NCI-H510A treated with DMSO at 0.1 percent for 48 hours (cell line): ENCODE measurements around the gene LSMEM2.

Experiments used
- DNase-seq: peaks from one replicate; lab custom pipeline; 2025; lab: John Stamatoyannopoulos, UW

LSMEM2 gene

GRCh38 chr3:50322386-50323091, 43.7 kb downstream of the LSMEM2 start, which contains the start of gene HYAL2:
TSS of gene HYAL2 (minus strand) at chr3:50322745. CDS start at chr3:50320489, 2,256 bp downstream.
- peak; percentile 18 for DNase-seq

GRCh38 chr3:50323092-50323600, 44.3 kb downstream of the LSMEM2 start:
- DNase-seq = no peak

DNA sequence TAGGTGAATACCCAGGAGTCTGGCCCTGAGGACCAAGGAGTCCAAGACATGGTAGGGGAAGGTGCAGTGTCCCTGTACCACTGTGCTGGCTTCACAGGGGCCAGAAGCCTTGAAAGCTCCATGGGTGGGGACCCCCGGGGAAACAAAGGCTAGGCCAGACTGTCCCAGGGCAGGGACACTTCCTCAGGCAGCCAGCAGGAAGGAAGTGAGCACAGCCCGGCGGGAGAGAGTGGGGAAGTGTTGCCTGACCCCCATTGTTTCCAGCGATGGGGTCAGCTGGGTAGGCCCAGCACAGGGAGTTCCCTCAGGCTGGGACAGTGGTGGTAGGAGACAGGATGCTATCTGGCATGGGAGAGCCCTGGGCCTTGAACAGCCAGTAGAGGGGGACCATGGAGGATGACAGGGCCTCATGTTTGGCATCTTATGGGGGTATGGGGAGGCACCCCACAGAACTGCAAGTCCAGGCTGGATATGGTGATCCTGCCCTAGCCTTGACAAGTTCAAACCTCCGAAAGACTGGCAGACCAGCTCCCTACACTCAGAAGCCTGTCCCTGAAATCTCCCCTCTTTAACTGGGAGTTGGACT, 44.8 kb downstream of the LSMEM2 start:
- DNase-seq = no peak

DNA sequence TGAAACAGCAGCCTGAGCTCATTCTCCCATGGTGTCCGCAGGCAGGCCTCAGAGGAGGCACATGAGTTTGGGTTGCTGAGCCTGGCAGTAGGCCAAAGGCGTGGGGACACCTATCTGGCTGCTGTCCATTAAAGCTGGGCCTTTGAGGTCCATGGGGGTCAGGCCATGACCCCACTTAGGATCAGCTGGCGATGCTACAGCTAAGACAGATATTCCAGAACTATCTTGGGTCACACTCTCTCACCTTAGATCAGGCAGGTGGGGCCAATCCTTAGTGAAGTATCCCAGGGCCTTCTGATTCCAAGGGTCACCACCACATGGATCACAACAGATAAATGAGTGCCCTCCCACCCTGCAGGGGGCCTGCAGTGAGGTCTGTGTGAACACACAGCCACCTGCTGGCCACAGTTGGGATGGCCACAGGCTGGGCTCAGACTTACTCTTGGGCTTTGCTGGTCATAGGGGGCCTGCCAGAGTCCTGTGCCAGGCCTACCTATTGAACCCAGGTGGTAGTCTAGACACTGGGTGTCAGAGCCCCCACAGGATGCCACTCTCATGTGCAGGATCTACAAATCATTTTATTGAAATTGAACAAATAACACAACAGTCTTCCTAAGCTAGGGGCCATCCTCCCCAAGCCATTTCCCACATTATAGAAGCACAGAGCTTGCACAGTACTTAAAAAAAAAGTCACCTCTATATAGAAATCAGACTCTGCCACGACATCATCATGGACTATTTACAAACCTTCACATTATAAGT, 45.6 kb downstream of the LSMEM2 start:
- DNase-seq = peak; percentile 49

GRCh38 chr3:50325113-50325480, 46.2 kb downstream of the LSMEM2 start:
- no peak for DNase-seq

DNA sequence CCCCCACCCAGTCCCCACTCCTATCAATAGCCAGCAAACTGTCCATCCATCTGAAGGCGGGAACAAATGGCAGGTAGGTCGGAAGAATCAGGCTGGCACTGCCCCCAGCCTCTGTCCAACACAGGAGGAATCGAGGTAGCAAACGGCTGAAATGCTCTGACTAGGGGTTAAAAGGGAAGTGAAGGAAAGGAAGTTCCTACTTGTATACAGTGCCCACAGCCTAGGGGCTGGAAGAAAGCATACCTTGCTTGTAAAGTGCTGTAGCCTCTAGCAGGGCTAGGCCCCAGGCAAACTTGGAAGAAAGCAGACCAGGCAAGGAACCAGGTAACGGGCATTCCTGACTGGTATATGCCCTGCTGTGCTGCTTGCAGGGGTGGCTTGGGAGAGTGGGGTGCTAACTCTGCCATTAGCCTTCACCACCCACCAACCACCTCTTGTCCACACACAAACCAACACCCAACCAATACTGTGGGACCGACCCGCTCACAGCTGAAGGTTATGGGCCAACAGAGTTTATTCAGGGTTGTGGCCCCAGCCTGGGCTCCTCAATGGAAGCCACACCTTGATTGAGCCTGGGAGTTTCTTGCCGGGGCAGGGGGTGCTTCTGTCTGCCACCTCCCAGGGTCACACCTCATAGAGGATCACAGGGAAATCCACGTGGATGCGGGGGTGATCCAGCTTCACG, 46.8 kb downstream of the LSMEM2 start:
- DNase-seq = no peak

- no peak for DNase-seq
These were observed 47.3 kb downstream of the LSMEM2 start for GRCh38 chr3:50326182-50326541.

- no peak for DNase-seq
These were observed 48.2 kb downstream of the LSMEM2 start for GRCh38 chr3:50327129-50327528.

DNA sequence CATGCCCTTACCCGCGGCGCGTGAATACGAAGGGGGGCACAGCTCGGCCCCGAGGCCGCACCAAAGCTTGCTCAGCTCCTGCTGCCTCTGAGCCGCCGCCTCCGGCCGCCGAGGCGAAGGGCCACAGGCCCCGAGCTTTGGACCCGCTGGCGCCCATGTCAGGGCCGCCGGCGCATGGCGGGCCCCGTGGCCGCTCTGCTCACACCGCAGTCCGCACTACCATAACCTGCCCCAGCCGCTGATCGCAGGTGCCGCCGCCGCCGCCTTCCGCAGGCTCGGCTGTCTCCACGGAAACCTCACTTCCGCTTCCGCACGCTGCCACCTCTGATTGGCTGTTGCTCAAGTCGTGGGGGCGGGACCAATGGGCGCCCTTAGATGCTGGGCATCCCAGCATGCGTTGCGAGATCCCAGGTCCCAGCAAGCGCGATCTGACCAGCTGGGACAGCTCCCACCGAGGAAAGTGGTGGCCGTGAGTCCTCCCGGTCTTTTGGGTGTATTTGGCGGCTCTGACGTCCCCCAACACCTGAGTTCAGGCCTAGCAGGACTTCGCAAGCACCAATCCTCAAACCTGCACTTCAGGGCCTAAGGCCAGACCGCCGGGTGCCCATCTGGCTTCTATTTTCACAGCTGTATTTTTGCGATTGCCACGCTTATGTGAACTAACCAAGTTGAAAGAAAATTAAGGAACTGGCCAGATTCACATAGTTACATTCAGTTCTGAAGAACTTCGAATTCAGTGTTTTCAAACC, 49.2 kb downstream of the LSMEM2 start, which contains the start of gene TUSC2:
Gene TUSC2 (minus strand): TSS at position 281 of the 749 bp plus-strand sequence. CDS start 124 bp downstream, at position 157.
- DNase-seq = peak; percentile 82

- DNase-seq = no peak
These were observed 51.4 kb downstream of the LSMEM2 start for GRCh38 chr3:50330330-50330729.

- DNase-seq = no peak
These were observed 52.5 kb downstream of the LSMEM2 start for GRCh38 chr3:50331364-50331907.

DNA sequence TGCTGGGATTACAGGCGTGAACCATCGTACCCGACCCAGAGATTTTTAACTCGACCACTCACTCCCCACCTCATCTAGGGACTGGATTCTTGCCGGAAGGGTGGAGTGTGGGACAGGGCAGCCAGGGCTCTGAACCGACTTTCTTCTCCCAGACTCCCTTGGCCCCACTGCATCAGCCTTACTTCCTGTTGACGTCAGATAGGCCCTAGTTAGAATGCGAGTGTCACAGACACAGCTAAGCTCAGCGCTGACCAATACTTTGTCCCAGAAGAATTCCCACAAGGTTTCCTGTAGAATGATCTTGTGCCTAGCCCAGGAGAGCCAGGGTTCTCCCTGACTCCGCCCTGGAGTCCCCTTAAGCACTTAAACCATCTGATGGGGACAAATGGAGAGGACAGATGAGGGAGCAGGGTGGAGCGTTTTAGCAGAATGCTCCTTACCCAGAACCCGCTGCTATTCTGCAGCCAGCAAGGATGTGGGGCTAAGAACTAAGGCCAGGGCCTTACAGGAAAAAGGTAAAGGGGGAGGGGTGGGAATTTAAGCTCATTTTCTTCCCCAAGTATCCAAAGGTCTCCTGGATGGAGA, 54.9 kb downstream of the LSMEM2 start:
- DNase-seq = no peak

DNA sequence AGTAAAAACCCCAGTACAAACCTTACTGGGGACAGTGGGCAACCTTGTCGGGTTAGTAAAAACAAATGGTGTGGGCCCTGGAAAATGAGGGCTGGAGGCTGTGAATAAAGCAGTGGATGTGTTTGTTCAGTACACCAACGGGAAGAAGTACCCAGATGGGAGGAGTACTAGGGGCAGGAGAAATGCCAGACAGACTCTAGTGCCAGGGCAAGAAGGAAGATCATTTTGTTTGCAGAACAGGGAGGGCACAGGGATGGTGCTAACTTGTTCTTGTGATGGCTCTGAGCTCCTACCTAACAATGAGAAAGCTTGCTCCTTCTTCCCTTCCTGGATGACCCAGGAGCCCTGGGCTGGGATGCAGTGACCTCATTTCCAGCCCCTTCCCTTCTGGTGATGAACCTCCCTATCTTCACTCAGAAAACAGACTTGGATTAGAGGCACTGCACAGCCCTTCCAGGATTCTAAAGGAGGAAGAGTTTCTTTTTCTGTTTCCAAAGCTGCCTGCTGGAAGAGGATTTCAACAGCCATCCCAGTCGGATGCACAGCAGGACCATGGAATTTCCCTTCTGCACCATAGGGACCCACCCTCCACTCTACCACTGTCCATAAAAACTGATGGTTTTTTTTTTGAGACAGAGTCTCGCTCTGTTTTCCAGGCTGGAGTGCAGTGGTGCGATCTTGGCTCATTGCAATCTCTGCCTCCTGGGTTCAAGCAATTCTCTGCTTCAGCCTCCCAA, 55.6 kb downstream of the LSMEM2 start:
- no peak for DNase-seq

DNA sequence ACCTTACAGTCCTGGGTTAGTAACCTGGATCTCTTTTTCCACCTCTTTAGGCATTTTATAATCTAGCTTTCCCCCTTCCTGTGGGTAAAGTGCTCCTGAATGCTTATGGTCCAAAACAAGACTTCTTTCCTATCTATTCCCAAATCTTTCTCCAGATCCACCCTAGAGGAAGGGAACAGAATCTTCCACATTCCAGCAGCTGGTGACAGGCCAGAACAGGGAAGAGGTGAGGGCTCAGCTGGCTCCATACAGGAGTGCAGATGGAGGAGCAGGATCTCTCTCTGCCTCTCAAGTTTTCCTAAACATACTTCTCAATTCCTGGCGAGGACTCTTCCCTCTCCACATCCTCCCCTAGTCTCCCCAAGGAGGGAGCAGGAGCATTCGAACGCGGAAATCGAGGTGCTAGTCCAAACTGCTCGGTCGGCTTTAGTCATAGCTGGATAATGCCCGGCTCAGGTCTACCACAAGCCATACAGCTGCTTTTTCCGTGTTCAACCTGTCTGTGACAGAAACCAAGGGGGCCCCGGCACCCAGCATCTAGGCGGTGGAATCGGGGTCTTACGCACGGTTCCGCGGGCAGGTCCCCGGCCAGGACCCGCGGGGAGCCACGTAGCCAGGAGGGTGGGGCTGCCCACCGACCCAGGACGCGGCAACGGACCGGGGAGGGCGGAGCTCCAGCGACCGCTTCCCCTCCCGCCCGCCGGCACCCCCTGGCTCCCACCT, 57.7 kb downstream of the LSMEM2 start:
- no peak for DNase-seq

DNA sequence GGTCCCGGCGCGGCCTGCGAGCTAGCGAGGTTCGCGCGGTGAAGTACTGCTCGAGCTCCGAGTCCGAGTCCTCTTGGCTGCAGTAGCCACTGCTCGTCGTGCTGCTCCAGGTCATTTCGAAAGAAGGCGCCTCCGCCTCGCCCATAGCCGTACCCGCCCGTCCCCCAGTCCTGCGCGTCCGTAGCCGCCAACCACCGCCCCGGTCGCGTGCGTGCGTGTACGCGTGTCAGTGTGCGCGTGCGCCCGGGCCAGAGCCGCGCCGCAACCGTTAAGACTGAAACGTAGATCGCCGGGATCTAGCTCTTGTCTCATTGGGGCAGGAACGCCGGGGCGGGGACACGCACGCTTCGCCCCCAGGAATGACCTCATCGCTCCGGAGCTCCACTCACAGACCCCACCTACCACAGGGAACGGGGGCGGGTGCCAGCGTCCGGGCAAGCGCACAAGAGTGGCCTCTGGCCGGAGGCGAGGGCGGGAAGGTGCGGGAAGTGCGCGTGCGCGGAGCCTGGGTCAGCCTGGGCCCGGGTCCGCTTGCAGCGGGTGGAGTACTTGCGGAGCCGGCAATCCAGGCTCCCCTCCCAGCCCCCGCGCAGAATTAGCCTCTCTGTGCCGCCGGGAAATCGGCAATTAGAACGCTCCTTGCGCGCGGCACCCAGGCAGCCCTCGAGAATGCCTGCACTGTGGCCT, 58.4 kb downstream of the LSMEM2 start:
- DNase-seq = peak; percentile 84
